ENCODE data around the gene ZDHHC14. TPM values are rescaled to one million over a fixed set of nuclear protein-coding genes. Genes with fewer than 3 reads are reported as not detected.

ZDHHC14 gene
- total and polyA plus RNA-seq, 2 of the 8 experiments (the other 6 are each of a cell fraction or from before 2014, with no cell fraction given), result 2.9 to 5.3 TPM

GRCh38 chr6:157647261-157647915 lies 266.4 kb downstream of the ZDHHC14 start (continued):
- TF ChIP-seq JUND (IDR thresholded peaks at IDR 0.05; ENCODE audit: low read length), result no peak
- TF ChIP-seq ZNF274 (IDR thresholded peaks at IDR 0.05; ENCODE audit: borderline replicate concordance, extremely low read depth, low read length), result no peak
- TF ChIP-seq E2F6 (IDR thresholded peaks at IDR 0.05), result no peak
- no peak for TF ChIP-seq CHD2 (IDR thresholded peaks at IDR 0.05; ENCODE audit: low read length)
- no peak for TF ChIP-seq BRCA1 (IDR thresholded peaks at IDR 0.05; ENCODE audit: low read depth, low read length)
- TF ChIP-seq CTBP2 (IDR thresholded peaks at IDR 0.05; ENCODE audit: borderline replicate concordance, insufficient read depth, insufficient read length, low read length), result no peak
